ENCODE data around the gene UQCR11. TPM values are rescaled to one million over a fixed set of nuclear protein-coding genes. Genes with fewer than 3 reads are reported as not detected.
A peak's percentile ranks its signal among the peaks of the same experiment; 100 is the strongest.

The UQCR11 gene
- total RNA-seq, 2 experiments from 2014 or later, result 86.2 to 187 TPM

DNA sequence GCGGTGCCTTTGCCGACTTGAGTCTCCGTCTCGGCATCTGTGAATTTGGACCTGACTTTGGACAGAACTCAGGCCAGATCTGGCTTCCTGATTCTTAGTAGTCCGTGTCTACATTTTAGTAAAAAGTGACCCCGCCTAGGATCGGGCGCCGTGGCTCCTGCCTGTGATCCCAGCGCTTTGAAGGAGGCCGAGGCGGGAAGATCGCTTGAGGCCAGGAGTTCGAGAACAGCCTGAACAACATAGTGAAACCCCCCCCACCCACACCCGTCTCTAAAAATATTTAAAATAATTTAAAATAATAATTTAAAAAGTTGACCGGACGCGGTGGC is 48.0 kb upstream of the UQCR11 start:
- H3K79me2 ChIP-seq (ENCODE audit: insufficient read depth, low read depth, low read length), result peaks cover 32% of the 10 kb centered on the region
- H4K20me1 ChIP-seq (ENCODE audit: insufficient read depth, low read length), result no peaks in the 10 kb centered on the region
- POLR2A ChIA-PET, result interaction anchor here (1.1 to 1.2 kb wide), 2 partner anchors 10 to 13 kb away, joined by 4 to 7 read pairs; no protein-coding TSS in a partner anchor
- H3K9me3 ChIP-seq (ENCODE audit: low read length), result no peaks in the 10 kb centered on the region
- CTCF ChIA-PET (ENCODE audit: unreplicated experiment), result interaction anchor here (1.4 kb wide), 1 partner anchor 16 kb away, joined by 3 read pairs; no protein-coding TSS in a partner anchor
- peak overlapping the region; percentile 67; the same call in 1 of the 2 replicates for H2AFZ ChIP-seq (ENCODE audit: low read length)
- peak overlapping the region; percentile 73 for H3K27ac ChIP-seq (ENCODE audit: low read depth, low read length, poor library complexity, severe bottlenecking)
- intact Hi-C loops (cut with micrococcal nuclease; ENCODE audit: unreplicated experiment), result loop anchor here (1.0 to 2.0 kb wide), 2 partner anchors 12 to 48 kb away; partner anchors contain the start of gene UQCR11
- peak overlapping the region; percentile 93 for H3K4me2 ChIP-seq (ENCODE audit: low read length)
- H3K36me3 ChIP-seq (ENCODE audit: insufficient read depth, low read length), result peaks cover 34% of the 10 kb centered on the region
- peak overlapping the region; percentile 71 for H3K4me3 ChIP-seq (ENCODE audit: low read depth, low read length, poor library complexity, severe bottlenecking)
- H3K4me1 ChIP-seq (ENCODE audit: insufficient read depth, low read length, poor library complexity, severe bottlenecking), result peaks cover 48% of the 10 kb centered on the region
- TF ChIP-seq, protein P1, sequence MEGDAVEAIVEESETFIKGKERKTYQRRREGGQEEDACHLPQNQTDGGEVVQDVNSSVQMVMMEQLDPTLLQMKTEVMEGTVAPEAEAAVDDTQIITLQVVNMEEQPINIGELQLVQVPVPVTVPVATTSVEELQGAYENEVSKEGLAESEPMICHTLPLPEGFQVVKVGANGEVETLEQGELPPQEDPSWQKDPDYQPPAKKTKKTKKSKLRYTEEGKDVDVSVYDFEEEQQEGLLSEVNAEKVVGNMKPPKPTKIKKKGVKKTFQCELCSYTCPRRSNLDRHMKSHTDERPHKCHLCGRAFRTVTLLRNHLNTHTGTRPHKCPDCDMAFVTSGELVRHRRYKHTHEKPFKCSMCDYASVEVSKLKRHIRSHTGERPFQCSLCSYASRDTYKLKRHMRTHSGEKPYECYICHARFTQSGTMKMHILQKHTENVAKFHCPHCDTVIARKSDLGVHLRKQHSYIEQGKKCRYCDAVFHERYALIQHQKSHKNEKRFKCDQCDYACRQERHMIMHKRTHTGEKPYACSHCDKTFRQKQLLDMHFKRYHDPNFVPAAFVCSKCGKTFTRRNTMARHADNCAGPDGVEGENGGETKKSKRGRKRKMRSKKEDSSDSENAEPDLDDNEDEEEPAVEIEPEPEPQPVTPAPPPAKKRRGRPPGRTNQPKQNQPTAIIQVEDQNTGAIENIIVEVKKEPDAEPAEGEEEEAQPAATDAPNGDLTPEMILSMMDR (conservative IDR thresholded peaks at IDR 0.05; ENCODE audit: low read length), result no peak
- TF ChIP-seq EZH2phosphoT487 (IDR thresholded peaks at IDR 0.05; ENCODE audit: borderline replicate concordance, low read depth, low read length), result no peak
- no peak for DNase-seq (ENCODE audit: low spot score)
- no TSS peak for BruUV-seq (replicated peaks)
- no peaks in the 10 kb centered on the region for H3K9me2 ChIP-seq (ENCODE audit: insufficient read depth, low read length)

DNA sequence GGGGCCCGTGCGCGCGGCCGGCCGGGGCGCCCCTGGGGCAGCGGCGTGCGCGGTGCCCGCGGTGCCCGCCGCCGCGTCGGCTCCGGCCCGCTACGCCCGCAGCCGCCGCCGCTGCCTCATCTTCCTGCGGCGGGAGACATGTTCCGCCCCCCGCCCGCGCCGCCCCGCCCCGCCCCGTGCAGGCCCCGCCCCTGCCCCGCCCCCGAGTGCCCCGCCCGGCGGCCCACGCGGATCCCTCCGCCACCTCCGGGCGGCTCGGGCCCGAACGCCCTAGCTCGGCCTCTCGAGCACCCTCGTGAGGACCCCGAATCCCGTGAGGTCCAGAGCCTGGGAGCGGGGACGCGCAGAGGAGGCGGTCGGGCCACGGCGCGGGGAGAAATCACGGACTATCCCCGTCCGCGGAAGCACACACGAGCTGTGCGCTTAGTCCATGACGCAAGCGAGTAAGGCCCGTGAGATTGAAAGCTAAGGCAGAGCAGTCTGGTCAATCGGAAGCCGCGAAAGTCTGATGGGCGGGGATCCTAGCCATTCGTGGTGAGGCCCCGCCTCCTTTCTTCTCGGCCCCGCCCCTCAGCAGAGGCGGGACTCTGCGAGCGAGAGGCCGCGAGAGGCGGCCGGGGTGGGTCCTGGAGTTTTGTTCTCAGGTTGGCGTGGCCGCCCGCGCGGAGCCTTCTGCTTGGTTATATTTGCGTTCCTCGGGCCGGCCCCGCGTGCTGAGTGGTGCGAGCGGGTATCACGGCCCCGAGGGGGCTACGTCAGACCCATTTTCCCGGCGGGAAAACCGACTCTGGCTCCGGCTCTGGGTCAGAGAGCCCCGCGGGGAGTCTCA is 47.4 kb upstream of the UQCR11 start, which contains the start of gene TCF3:
Gene TCF3 (minus strand): TSS at position 145 of the 829 bp plus-strand sequence. CDS start 2,367 bp downstream, outside the sequence.
- CTCF ChIA-PET (ENCODE audit: unreplicated experiment), result interaction anchor here (1.4 kb wide), 1 partner anchor 16 kb away, joined by 3 read pairs; no protein-coding TSS in a partner anchor
- H3K4me3 ChIP-seq (ENCODE audit: low read depth, low read length, poor library complexity, severe bottlenecking), result peak within 1 kb of the TSS; percentile 94

More for the DNA sequence above, 47.4 kb upstream of the UQCR11 start, which contains the start of gene TCF3:
- Histone ChIP-seq H3K9me2 (ENCODE audit: insufficient read depth, low read length) (no peaks in the 10 kb centered on the region), H3K4me1 (ENCODE audit: insufficient read depth, low read length, poor library complexity, severe bottlenecking) (peaks cover 54% of the 10 kb centered on the region), H2AFZ (ENCODE audit: low read length) (peak within 1 kb of the TSS; percentile 67; the same call in 1 of the 2 replicates), H3K27ac (ENCODE audit: low read depth, low read length, poor library complexity, severe bottlenecking) (peak within 1 kb of the TSS; percentile 98), H3K36me3 (ENCODE audit: insufficient read depth, low read length) (peaks cover 39% of the 10 kb centered on the region), H3K79me2 (ENCODE audit: insufficient read depth, low read depth, low read length) (peaks cover 38% of the 10 kb centered on the region), H3K9me3 (ENCODE audit: low read length) (no peaks in the 10 kb centered on the region), H4K20me1 (ENCODE audit: insufficient read depth, low read length) (no peaks in the 10 kb centered on the region), H3K4me2 (ENCODE audit: low read length) (peak within 1 kb of the TSS; percentile 93)
- BruUV-seq (replicated peaks), result no TSS peak
- DNase-seq (ENCODE audit: low spot score), result peak; percentile 100
- intact Hi-C loops (cut with micrococcal nuclease; ENCODE audit: unreplicated experiment), result loop anchor here (1.0 to 2.0 kb wide), 2 partner anchors 13 to 48 kb away; partner anchors contain the start of gene UQCR11
- POLR2A ChIA-PET, result interaction anchor here (1.1 to 1.2 kb wide), 2 partner anchors 11 to 13 kb away, joined by 4 to 7 read pairs; no protein-coding TSS in a partner anchor
- no peak for TF ChIP-seq EZH2phosphoT487 (IDR thresholded peaks at IDR 0.05; ENCODE audit: borderline replicate concordance, low read depth, low read length)
- TF ChIP-seq, protein P1 (conservative IDR thresholded peaks at IDR 0.05; ENCODE audit: low read length), result no peak
